Fibroblast of gingiva (primary cell): ENCODE results near the gene SP140.
"Not testable (repeated sequence)": the region's sequence is repeated elsewhere in the genome, so short reads cannot be mapped to it uniquely, and the experiment has no call there.

Experiments
- DNase-seq: peaks from one replicate; pipeline ENCODE4 v3.0.0-alpha.2; 2011; ENCODE audit warnings: low read depth

Gene SP140

DNA sequence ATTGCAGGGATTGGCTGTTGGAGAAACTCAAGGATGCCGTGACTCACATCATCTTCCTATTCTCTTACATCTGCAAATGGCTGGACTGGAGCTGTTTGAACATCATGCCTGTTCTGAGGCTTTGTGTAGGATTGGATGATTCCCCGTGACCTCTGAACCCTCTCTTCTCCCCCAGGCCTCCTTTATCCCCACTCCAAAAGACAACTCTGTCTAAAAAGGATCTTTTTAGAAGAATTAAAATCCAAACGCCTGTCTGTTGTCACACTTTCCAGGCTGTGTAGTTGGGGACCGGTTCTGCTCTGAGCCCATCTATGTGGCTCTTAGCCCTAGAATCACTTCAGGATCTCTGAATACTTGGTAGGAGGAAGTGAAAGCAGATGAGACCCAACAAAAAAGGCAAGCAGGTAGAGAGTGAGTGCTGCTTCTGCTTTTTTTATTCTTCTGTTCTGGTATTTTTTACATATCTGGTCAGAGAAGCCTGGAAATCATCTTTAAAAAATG lies 565 bp downstream of the SP140 start:
- DNase-seq = no peak

DNA sequence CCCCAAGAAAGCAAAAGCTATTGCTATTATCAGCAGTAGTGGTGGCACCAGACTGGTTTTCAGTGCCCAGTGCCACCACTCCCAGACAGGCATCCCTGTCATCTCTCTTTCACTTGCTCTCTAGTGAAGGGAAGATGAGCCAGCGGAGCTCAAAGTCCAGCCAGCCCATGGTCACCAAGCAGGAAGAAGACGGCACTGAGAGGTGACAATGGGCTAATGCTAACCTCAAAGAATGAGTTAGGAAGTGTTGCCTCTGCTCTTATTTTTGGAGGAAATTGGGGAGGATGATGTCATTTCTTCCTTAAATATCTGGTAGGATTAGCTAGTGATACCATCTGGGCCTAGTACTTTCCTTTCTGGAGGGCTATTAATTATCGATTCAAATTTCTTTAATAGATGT lies 1.7 kb downstream of the SP140 start:
- DNase-seq = no peak

DNA sequence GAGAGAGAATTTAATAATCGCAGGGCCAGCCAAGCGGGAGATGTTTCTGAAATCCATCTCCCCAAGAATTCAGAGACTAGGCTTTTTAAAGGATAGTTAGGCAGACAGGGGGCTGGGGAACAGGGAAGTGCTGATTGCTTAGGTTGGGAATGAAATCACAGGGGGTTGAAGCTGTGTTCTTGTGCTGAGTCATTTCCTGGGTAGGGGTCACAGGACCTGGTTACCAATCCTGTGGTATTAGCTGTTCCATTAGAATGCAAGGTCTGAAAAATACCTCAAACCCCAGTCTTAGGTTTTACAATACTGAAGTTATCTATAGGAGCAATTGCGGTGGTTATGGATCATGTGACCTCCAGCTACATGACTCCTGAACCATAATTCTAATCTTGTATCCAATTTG lies 4.6 kb downstream of the SP140 start:
- no peak for DNase-seq

DNA sequence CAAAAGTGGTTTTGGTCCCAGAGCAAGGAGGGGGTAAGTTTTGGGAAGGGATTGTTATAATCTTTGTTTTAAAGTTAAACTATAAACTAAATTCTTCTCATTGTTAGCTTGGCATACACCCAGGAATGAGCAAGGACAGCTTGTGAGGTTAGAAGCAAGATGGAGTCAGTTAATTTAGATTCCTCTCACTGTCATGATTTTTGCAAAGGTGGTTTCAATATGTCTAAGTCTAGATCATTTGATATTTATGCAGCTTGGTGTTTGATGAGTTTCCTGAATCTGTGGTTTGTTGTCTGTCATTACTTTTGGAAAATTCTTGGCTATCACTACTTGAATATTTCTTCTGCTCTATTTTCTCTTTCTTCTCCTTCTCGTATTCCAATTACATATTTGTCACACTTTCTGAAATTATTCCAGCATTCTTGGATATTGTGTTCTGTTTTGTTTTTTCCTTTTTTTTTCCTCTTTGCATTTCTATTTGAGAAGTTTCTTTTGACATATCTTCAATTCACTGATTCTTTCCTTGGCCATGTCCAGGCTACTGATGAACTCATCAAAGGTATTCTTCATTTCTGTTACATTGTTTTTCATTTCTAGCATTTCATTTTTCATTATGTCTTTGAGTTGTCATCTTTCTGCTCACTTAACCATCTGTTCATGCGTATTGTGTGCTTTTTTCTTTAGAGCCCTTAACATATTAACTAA lies 5.1 kb downstream of the SP140 start:
- no peak for DNase-seq

DNA sequence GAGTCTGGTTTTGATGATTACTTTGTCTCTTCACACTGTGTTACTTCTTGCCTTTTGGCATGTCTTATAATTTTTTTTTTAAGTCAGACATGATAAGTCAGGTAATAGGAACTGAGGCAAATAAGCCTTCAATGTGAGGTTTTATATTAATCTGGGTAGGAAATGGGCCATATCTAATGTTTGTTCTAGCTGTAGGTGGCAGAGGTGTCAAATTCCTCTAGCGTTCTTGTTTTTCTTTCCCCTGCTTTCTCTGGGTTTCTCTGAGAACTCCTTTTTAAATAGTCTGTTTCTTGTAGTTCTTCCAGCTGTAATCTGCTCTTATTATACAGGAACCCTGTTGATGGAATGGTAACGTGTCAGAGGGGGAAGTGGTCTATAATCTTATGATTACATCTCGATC lies 5.7 kb downstream of the SP140 start:
- no peak for DNase-seq

DNA sequence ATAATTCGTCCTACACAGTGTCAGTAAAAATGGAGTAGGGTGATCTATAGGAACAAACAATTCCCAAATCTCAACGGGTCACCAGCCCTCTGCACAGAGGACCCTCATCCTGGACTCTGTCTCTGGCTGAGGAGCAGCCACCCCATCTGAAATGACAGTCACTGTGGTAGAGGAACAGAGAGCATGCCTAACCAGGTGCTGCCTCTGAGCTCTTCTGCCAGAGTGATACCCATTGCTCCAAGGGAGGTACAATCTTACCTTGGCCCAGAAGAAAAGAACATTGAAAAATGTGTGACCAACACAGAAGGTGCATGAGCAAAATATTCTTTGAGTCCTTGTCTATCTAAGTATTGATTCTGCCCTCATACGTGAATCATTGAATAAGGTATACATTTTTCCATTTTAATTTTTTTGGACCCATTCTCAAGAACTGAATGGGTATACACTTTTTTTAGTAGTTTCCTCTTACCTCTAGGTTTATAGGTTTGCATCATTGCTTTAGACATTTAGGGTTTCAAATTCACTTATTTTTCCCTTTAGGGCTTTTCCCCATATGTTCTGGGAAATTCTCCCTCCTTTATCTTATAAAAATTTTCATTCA lies 8.7 kb downstream of the SP140 start:
- DNase-seq = no peak

DNA sequence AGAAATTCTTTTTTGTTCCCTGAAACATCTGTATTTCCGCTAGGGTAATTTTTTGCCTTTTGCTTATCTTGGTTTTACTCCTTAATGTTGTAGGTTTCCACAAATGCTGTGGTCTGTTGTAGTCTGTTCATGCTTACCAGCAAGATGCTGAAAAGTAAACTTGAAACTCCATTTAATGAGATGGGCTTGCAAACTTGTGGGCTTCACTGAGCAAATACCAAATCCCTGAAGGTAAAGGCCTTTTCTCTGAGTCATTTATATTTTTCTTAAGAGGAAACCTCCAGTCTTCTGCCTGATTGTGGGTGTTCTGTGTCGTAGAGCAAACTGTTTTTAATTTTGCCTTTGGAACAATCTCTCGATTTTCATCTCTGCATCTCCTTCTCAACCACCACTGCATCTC lies 9.3 kb downstream of the SP140 start:
- DNase-seq = no peak

DNA sequence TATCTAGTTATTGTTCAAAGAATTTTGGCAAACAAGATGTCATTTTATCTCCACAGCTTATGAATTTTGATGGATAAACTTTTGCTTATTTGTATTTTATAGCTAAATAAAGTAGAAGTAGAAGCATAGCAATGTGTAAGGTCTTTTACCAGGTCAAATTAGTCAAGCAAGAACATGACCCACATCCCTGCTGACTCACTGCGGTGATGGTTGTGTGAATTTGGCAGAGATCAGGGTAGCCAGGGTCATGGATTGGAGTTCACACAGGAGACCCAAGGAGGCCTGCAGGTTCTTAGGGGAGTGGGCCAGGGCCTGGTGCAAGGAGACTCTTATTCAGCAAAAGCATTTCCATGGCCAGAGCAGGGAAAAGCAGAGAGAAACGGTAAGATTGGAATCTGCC lies 18.7 kb downstream of the SP140 start:
- DNase-seq = no peak

DNA sequence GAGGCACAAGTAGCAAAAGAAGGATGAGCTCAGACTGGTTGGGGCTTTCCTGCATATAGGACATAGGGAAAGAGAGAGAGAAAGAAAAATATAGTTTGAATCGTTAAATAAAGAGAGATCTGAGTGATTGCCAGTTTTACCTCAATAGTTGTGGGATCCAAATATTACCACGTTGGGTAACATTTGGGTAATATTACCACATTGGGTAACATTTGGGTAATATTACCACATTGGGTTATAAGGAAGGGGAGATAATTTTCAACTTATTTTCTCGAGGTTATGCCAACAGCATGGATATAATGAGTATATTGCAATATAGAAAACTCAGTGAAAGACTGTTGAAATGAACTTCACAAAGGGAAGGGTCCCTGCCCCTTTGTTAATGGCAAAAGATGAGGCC lies 20.7 kb downstream of the SP140 start:
- DNase-seq = no peak

DNA sequence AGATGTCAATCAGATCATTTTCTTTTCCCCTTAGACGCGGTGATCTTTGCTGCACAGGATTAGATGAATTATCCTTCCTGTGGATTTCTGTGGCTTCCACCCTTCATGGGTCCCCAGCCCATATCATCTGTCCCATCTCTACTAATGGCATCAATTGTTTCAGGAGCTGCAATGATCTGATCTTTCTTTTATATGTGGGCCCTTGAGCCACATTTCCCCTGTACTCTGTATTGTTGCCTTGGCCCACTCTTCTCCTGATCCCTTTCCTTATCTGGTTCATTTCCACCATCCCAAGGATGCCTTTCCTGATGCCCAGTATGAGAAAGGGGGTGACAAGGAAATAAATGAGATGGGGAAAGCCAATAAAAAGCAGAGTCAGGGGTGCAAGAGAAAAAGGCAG lies 24.7 kb downstream of the SP140 start:
- DNase-seq = no peak

DNA sequence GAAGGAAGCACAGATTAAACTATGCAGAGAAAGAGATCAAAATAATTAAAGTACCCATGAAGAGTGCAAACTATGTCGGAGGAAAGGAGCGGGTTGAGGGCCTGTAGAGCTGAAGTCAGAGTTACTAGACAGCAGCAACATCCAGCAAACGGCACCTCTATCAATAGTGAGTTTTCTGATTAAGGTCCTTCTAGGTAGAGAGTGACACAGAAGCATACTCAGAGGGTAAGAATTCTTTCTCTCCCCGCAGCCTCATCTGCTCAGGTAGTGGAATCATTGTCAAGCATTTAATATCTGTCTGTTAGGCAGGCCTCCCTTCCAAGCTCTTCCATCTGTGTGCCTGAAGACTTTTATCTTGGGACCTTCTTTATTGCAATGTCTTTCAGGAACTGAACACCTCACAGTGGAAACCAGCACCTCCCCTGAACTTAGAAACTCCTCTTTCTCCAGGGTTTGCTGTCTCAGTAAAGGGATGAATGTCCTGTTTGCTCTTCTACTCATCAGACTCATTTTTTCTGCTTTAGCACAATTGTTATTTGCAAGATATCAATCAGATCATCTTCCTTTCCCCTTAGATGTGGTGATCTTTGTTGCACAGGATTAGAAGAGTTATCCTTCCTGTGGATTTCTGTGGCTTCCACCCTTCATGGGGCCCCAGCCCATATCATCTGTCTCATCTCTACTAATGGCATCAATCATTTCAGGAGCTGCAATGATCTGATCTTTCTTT lies 28.8 kb downstream of the SP140 start:
- no peak for DNase-seq

DNA sequence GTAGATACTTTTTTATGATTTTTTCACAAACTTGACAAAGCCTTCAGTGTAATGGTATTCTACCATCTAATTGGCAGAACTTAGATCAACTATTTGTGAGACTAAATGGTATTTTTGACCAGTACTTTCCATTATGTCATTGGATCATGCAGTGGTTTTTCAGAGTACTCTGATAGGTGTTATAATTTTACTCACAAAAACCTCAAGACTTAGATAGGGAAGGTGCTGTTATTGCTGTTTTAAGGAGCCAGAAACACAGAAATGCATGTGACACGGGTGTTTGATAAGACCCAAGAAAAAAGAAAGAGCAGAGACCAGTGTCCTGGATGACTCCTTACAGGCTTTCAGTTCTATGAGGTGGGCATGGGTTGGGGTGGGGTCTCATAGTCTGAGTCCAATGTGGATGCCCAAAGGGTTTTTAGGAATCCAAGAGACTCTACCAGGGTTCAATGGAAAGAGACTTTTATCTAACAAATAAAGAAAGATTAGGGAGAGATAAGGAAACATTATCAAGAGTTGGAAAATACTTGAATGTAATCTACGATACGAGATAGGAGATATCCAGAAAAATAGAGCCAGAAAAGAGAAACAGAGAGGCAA lies 31.3 kb downstream of the SP140 start:
- no peak for DNase-seq

DNA sequence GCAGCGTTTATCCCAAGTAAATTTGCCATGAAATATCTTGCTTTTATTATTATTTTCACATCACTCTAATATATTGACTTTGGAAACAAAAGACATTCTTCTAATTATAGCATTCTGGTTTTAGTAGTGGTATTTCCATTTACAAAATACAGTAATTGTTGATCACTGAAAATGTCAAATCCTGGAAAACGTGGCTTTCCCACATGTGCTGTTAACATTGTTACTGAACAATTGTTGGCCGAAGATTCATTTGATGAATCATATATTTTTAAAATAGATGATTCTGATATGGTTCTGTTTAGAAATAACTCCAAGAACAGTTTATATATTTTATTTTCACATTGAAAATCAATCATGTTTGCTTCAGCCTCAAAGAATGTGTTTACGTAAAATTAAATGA lies 32.9 kb downstream of the SP140 start:
- no peak for DNase-seq

DNA sequence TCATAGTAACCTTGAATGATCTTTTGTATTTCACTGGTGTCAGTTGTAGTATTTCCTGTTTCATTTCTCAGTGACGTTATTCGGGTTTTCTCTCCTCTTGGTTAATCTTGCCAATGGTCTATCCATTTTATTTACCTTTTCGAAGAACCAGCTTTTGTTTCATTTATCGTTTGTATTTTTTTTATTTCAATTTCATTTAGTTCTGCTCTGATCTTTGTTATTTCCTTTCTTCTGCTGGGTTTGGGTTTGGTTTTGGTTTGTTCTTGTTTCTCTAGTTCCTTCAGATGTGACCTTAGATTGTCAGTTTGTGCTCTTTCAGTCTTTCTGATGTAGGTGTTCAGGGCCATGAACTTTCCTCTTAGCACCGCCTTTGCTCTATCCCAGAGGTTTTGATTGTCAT lies 36.7 kb downstream of the SP140 start:
- no peak for DNase-seq

DNA sequence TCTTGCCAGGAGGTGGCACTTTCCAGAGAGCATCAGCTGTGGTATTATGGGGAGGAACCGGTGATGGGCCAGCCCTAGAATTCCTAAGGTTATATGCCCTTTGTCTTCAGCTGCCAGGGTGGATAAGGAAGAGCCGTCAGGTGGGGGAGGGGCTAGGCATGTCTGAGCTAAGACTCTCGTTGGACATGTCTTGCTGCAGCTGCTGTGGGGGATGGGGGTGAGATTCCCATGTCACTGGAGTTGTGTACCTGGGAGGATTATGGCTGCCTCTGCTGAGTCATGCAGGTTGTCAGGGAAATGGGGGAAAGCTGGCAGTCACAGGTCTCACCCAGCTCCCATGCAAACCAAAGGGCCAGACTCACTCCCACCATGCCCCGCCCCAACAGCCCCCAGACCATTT lies 39.4 kb downstream of the SP140 start:
- not testable (repeated sequence) for DNase-seq

DNA sequence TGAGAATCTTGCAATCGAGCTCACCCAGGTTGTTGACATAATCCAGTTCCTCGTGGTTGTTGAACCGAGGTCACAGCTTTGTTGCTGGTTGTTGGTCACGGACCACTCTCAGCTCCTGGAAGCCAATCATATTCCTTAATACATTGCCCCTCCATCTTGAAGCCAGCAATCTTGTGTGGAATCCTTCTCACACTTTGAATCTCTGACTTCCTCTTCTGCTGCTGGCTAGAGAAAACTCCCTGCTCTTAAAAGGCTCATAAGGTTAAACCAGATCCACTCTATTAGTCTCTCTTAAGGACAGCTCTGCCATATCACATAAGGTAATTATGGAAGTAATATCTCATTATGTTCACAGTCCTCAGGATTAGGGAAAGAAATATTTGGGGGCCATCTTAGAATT lies 41.1 kb downstream of the SP140 start:
- no peak for DNase-seq

DNA sequence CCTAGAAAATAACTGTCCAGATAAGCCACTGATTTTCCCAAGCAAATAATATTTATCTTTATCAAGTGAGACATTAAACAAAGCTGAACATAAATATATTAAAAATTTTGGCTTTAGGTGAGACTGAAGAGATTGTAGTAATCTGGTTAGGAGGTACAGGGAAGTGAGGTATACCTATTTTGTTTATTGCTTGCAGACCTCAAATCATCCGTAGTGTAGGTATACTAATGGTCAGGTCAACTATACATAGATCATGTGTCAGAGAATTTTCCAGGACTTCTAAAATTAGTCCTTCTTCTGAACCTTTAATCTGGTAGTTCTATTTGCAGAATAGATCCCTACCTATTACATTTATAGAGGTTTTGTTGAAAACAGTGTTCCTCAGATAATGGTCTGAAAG lies 41.5 kb downstream of the SP140 start:
- no peak for DNase-seq

DNA sequence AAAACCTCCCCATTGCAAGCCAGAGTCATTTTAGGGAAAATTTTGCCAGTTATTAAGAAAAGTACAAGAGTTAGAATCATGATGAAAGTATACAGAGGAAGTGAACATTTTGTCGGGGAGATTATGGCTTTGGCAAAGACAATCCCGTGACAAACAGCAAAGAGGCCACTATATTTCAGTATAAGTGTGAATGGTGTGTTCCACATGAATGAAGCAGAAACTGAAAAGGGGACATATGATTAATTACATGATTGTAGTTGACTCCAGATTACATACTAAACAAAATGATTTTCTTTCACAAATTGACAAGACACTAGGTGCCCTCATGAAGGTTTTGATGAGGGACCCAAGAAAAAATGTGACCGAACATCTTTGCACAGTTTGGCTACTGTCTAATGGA lies 42.0 kb downstream of the SP140 start:
- no peak for DNase-seq

DNA sequence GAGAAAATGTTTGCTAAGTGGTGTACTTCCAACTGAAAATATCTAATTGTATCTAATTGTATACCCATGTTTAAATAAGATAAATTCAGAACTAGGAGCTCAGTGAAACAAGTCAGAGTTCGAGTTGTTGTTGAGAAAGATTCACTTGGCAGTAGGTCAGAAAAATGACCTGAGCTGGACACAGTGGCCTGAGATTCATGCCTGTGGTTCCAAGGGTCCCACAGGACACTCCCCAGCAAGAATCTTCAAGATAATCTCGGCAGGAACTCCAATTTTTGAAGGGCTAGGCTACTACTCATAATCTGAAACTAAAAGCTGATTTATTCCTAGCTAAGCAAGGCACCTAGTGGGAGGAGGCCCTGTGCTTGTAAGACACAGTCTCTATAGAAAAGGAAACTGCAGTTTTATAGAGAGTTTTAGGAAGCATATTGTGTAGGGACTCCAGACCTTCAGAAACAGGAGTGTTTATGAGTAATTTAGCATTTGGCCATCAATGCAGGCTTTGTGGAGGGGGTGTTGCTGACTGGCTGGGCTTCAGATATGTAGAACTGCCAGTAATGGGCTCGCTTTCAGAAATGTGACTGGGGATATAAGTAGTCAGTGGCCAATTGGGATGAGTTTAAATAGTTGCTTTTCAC lies 43.2 kb downstream of the SP140 start:
- no peak for DNase-seq

DNA sequence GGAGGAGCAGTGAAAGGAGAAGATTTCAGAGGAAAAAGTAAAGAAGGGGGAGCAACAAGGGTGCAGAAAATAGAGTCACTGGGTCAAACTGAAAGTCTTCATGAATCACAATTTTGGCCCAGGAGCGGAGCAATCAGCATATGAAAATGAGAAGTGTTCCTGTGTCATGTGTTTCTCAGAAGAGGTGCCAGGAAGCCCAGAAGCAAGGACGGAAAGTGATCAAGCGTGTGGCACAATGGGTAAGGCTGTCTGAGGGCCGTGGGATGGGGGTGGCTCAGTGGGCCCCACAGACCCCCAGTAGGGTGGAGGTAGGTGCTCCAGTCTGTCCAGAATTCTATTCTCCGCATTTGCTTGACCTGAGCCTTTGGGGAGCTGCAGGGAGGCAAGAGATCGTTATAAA lies 44.2 kb downstream of the SP140 start:
- DNase-seq = no peak

DNA sequence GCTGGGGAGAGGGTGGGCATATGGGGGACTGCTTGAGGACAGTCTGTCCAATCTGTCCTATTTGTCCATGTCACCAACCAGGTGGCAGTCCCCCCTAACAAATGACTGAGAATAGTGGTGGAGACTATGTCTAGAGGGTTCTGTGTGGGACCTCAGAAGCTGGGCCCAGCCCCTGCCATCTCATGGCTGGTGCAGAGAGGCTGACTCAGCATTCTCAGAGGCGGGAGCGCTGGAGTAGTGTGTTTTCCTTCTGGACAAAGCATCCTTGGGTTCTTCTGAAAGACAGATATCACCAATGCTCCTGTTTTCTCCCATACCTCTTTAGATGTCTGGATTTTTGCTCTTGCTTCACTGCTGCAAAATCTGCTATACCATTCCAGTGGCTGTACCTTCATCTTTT lies 57.4 kb downstream of the SP140 start:
- DNase-seq = no peak

DNA sequence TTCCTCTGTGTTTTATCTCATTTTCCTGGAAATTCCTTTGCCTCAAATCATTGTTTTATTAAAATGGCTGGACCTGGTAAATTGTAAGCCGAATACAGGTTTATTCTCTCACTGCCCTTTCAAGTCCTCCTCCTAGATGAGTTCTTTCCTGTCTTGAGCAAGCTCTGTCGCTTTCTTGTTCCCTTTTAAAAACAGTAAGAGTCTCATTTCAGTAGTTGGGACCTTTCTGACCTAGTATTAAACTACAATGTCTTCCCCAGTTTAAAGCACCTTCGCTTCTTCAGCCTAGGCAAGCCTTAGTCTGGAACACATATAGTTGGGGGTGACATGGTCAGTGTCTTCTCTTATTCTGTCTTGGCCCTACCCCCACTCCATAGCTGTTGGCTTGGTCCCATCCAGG lies 60.5 kb downstream of the SP140 start:
- no peak for DNase-seq

DNA sequence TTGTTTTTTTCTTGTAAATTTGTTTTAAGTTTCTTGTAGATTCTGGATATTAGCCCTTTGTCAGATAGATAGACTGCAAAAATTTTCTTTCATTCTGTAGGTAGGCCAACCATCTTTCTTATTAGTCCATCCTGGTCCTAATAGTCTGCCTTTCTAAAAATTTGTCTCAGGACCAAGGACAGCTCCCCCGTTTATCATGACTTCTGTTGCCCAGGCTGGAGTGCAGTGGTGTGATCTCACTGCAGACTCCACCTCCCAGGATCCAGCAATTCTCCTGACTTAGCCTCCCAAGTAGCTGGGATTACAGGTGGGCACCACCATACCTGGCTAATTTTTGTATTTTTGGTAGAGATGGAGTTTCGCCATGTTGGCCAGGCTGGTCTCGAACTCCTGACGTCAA lies 63.8 kb downstream of the SP140 start:
- not testable (repeated sequence) for DNase-seq
